H54 (cell line): Measurements from ENCODE around the gene LMF2.

ENCODE experiments used
- DNase-seq: peaks from one replicate; pipeline ENCODE4 v3.0.0; 2011; ENCODE audit warnings: low spot score, mixed read lengths; ENCODE audit not compliant: insufficient read length
- FAIRE-seq: peaks from 3 replicates; lab custom pipeline; 2011; peaks lifted over from hg19 to GRCh38; lab: Jason Lieb, UNC
- POLR2A ChIP-seq: IDR thresholded peaks from 2 replicates; pipeline ENCODE4 v1.6.1; 2011; ENCODE audit warnings: low read depth, mild to moderate bottlenecking, low read length

Gene LMF2

DNA sequence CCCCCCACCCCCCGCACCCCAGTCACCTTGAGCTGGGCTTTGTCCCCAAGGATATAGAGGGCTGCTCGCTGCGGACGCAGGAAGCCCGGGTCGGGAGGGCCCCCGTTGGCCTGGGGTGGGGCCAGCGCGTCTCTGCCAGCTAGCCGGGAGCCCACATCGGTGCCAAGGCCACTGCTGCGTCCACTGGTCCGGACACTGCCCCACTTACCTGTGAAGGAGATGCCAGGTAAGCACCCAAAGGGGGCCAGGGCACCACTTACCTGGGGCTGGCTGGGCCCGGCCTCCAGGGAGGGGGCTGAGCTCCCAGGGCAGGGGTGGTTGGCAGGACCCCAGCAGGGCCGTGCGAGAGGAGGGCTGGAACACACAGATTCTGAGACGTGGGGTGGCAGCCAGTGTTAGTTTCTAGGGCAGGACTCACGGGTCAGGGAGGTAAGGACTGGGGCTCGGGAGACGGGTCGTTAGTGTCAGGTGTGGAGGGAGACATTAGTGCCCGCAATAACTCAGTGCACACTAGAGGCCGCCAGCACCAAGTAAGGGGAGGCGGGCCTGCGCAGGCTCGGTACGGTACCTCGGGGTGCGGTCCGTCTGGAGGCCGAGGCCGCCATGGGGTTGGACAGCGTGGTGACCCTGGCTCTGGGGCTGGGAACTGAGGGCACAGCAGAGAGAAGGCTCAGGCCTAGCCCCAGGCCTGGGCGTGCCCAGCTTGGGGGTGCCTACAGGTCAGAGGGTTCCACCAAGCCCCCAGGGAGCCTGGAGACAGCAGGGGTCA, 50.9 kb downstream of the LMF2 start:
- FAIRE-seq (no peak), DNase-seq (no peak)
- TF ChIP-seq POLR2A: no peak

DNA sequence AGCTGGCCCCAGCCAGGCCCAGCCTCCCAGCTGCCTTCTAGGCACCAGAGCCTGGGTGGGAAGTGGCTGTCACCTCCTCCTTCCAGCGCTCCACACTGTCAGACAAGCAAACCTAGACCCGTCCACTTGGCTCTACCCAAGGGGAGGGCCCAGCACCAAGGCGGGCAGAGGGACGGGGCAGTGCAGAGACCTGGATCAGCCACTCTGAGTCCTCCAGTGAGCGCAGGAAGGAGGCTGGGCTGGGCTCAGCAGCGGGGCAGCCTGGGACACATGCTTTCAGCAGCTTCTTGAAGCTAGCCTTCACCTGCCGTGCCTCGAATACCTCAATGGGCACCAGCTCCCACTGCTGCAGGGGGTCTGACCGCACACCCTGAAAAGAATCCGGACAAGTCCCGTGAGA, 51.5 kb downstream of the LMF2 start:
- DNase-seq (no peak), FAIRE-seq (no peak)
- TF ChIP-seq POLR2A: no peak

DNA sequence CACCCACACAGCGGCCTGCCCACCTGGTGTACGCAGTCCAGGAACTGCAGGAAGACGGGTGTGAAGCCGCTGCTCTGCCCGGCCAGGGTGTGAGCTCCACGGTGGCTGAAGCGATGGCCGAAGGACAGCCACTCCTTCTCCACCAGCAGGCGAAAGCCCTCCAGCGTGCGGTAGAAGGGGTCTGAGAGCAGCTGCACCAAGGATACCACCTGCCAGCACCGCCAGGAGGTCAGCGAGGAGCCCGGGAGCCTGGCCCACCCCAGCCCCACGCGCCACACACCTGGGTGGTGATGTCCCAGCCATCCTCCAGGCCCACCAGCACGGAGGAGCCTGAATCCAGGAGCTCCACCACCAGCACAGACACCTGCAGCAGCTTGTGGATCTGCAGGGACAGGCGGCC, 52.3 kb downstream of the LMF2 start:
- no peak for TF ChIP-seq POLR2A
- DNase-seq (no peak), FAIRE-seq (no peak)

DNA sequence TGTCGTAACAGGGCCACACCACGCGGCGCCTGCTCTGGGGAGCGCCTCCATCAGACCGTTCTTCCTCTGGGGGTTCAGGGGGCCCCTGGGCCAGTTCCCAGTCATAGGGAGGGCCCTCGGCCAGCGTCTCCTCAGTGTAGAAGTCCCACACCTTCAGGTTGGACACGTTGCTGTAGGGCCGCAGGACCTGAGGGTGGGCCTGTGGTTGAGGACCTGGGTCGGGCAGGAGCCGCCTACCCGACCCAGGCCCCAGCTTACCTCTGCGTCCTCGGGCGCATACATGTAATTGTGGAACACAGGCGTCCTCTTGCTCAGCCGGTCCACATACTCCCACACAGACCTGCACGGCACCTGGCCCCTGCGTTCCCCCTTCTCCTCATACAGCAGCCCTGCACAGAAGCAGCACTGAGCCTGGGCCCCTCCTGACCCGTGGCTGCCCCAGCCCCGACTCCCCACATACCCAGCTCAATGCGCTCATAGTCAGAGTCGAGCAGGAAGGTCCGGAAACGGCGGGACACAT, 52.9 kb downstream of the LMF2 start:
- DNase-seq (no peak), FAIRE-seq (no peak)
- no peak for TF ChIP-seq POLR2A
